ENCODE measurements around the gene PIP5K1B. TPM values are rescaled to one million over a fixed set of nuclear protein-coding genes. Genes with fewer than 3 reads are reported as not detected.

PIP5K1B gene
- total RNA-seq, 1 donor from 2014 or later, result 1.3 TPM

- Mint-ChIP-seq H3K9me3 (ENCODE audit: unreplicated experiment) (no peaks in the 10 kb centered on the region), H3K27ac (ENCODE audit: unreplicated experiment) (no peak overlapping the region), H3K27me3 (ENCODE audit: low read depth, unreplicated experiment) (peaks cover 12% of the 10 kb centered on the region), H3K4me1 (ENCODE audit: low read depth, unreplicated experiment) (peaks cover 4% of the 10 kb centered on the region), H3K4me3 (ENCODE audit: unreplicated experiment) (no peak overlapping the region), H3K36me3 (ENCODE audit: low read depth, unreplicated experiment) (no peaks in the 10 kb centered on the region)
- peak; percentile 45 for DNase-seq (ENCODE audit: low read depth)
- Histone ChIP-seq H3K9me3 (ENCODE audit: insufficient read depth, low read depth, low read length) (no peaks in the 10 kb centered on the region), H3K4me1 (ENCODE audit: insufficient read depth, low read length) (no peaks in the 10 kb centered on the region), H3K4me3 (ENCODE audit: insufficient read depth, low read depth, low read length) (no peak overlapping the region), H3K27ac (ENCODE audit: low read depth, low read length) (no peak overlapping the region), H3K36me3 (ENCODE audit: insufficient read depth, low read length) (no peaks in the 10 kb centered on the region), H2AFZ (ENCODE audit: low read depth, low read length) (no peak overlapping the region), H3K27me3 (ENCODE audit: insufficient read depth, low read length) (peaks cover 3% of the 10 kb centered on the region), H3K4me2 (ENCODE audit: low read length) (no peak overlapping the region), H4K20me1 (ENCODE audit: insufficient read depth, low read length) (no peaks in the 10 kb centered on the region), H3K9ac (ENCODE audit: low read length) (no peak overlapping the region), H3K79me2 (ENCODE audit: insufficient read depth, low read length) (no peaks in the 10 kb centered on the region)
- FAIRE-seq, result peak; percentile 29
- no peak for TF ChIP-seq EZH2 (IDR thresholded peaks at IDR 0.05; ENCODE audit: insufficient read depth, low read length)
- TF ChIP-seq CTCF (IDR thresholded peaks at IDR 0.05; ENCODE audit: insufficient read depth, low read depth, low read length), result peak; percentile 73
Observed at GRCh38 chr9:68999393-69000105, 294.5 kb downstream of the PIP5K1B start.

- TF ChIP-seq CTCF (IDR thresholded peaks at IDR 0.05; ENCODE audit: insufficient read depth, low read depth, low read length) (no peak), EZH2 (IDR thresholded peaks at IDR 0.05; ENCODE audit: insufficient read depth, low read length) (no peak)
- H3K36me3 Mint-ChIP-seq (ENCODE audit: low read depth, unreplicated experiment), result no peaks in the 10 kb centered on the region
- Histone ChIP-seq H3K9ac (ENCODE audit: low read length) (no peak overlapping the region), H3K79me2 (ENCODE audit: insufficient read depth, low read length) (no peaks in the 10 kb centered on the region), H3K9me3 (ENCODE audit: insufficient read depth, low read depth, low read length) (no peaks in the 10 kb centered on the region), H3K4me2 (ENCODE audit: low read length) (no peak overlapping the region), H3K4me1 (ENCODE audit: insufficient read depth, low read length) (no peaks in the 10 kb centered on the region), H3K4me3 (ENCODE audit: insufficient read depth, low read depth, low read length) (no peak overlapping the region), H3K36me3 (ENCODE audit: insufficient read depth, low read length) (no peaks in the 10 kb centered on the region), H2AFZ (ENCODE audit: low read depth, low read length) (no peak overlapping the region), H3K27me3 (ENCODE audit: insufficient read depth, low read length) (peaks cover 3% of the 10 kb centered on the region), H4K20me1 (ENCODE audit: insufficient read depth, low read length) (no peaks in the 10 kb centered on the region), H3K27ac (ENCODE audit: low read depth, low read length) (no peak overlapping the region)
- no peak for DNase-seq (ENCODE audit: low read depth)
- peaks cover 4% of the 10 kb centered on the region for H3K4me1 Mint-ChIP-seq (ENCODE audit: low read depth, unreplicated experiment)
- H3K27me3 Mint-ChIP-seq (ENCODE audit: low read depth, unreplicated experiment), result peaks cover 14% of the 10 kb centered on the region
- no peak overlapping the region for H3K4me3 Mint-ChIP-seq (ENCODE audit: unreplicated experiment)
- FAIRE-seq, result no peak
- H3K9me3 Mint-ChIP-seq (ENCODE audit: unreplicated experiment), result no peaks in the 10 kb centered on the region
- H3K27ac Mint-ChIP-seq (ENCODE audit: unreplicated experiment), result no peak overlapping the region
Observed at GRCh38 chr9:69001921-69002320, 296.9 kb downstream of the PIP5K1B start.

GRCh38 chr9:69003051-69003450 lies 298.0 kb downstream of the PIP5K1B start:
- Histone ChIP-seq H3K36me3 (ENCODE audit: insufficient read depth, low read length) (no peaks in the 10 kb centered on the region), H2AFZ (ENCODE audit: low read depth, low read length) (no peak overlapping the region), H4K20me1 (ENCODE audit: insufficient read depth, low read length) (no peaks in the 10 kb centered on the region), H3K27me3 (ENCODE audit: insufficient read depth, low read length) (no peaks in the 10 kb centered on the region), H3K4me3 (ENCODE audit: insufficient read depth, low read depth, low read length) (no peak overlapping the region), H3K4me1 (ENCODE audit: insufficient read depth, low read length) (no peaks in the 10 kb centered on the region), H3K9me3 (ENCODE audit: insufficient read depth, low read depth, low read length) (no peaks in the 10 kb centered on the region), H3K79me2 (ENCODE audit: insufficient read depth, low read length) (no peaks in the 10 kb centered on the region), H3K4me2 (ENCODE audit: low read length) (no peak overlapping the region), H3K9ac (ENCODE audit: low read length) (no peak overlapping the region), H3K27ac (ENCODE audit: low read depth, low read length) (no peak overlapping the region)
- FAIRE-seq (no peak), DNase-seq (ENCODE audit: low read depth) (no peak)
- H3K4me1 Mint-ChIP-seq (ENCODE audit: low read depth, unreplicated experiment), result peaks cover 4% of the 10 kb centered on the region
- TF ChIP-seq CTCF (IDR thresholded peaks at IDR 0.05; ENCODE audit: insufficient read depth, low read depth, low read length), result no peak
- no peak for TF ChIP-seq EZH2 (IDR thresholded peaks at IDR 0.05; ENCODE audit: insufficient read depth, low read length)
- H3K4me3 Mint-ChIP-seq (ENCODE audit: unreplicated experiment), result no peak overlapping the region
- no peaks in the 10 kb centered on the region for H3K36me3 Mint-ChIP-seq (ENCODE audit: low read depth, unreplicated experiment)
- H3K27me3 Mint-ChIP-seq (ENCODE audit: low read depth, unreplicated experiment), result peaks cover 14% of the 10 kb centered on the region
- no peaks in the 10 kb centered on the region for H3K9me3 Mint-ChIP-seq (ENCODE audit: unreplicated experiment)
- no peak overlapping the region for H3K27ac Mint-ChIP-seq (ENCODE audit: unreplicated experiment)

All from astrocyte (in vitro differentiated cells and primary cell).